Measurements from ENCODE around the gene ATP10B. TPM values are rescaled to one million over a fixed set of nuclear protein-coding genes. Genes with fewer than 3 reads are reported as not detected.

ATP10B gene
- polyA plus RNA-seq, 1 of the 3 experiments (the other 2 are of a cell fraction) = not detected

- Histone ChIP-seq H4K20me1 (ENCODE audit: insufficient read depth) (no peaks in the 10 kb centered on the region), H3K4me3 (ENCODE audit: low read depth in 2 of 2, low read length in 1 of 2) (no peak overlapping the region), H3K79me2 (ENCODE audit: insufficient read depth) (no peaks in the 10 kb centered on the region), H2AFZ (ENCODE audit: low read depth) (no peak overlapping the region), H3K27me3 (ENCODE audit: insufficient read depth) (no peaks in the 10 kb centered on the region; the same call in 1 of the 2 replicates), H3F3A (replicated peaks; ENCODE audit: insufficient read depth) (no peaks in the 10 kb centered on the region), H3K9me2 (no peaks in the 10 kb centered on the region), H3K4me2 (no peak overlapping the region), H3K9me3 (no peaks in the 10 kb centered on the region), H3K4me1 (ENCODE audit: control insufficient read depth in 1 of 2, insufficient read depth in 2 of 2, low read depth in 1 of 2, low read length in 1 of 2) (no peaks in the 10 kb centered on the region), H3K36me3 (replicated peaks in 1 of 2; ENCODE audit: control insufficient read depth in 1 of 2, insufficient read depth in 2 of 2, low read length in 1 of 2) (no peaks in the 10 kb centered on the region), H3K27ac (ENCODE audit: low read depth in 2 of 2, low read length in 1 of 2) (no peak overlapping the region), H3K9ac (no peak overlapping the region)
- TF ChIP-seq MAX (IDR thresholded peaks at IDR 0.05; ENCODE audit: low read depth) = no peak
- TF ChIP-seq SIN3A (IDR thresholded peaks at IDR 0.05; ENCODE audit: borderline replicate concordance, low read depth, low read length) = no peak
- TF ChIP-seq YY1 (IDR thresholded peaks at IDR 0.05; ENCODE audit: low read depth) = no peak
- no peak for TF ChIP-seq CHD2 (IDR thresholded peaks at IDR 0.05; ENCODE audit: low read length, partially characterized antibody)
- no peak for TF ChIP-seq NRF1 (IDR thresholded peaks at IDR 0.05; ENCODE audit: low read depth, low read length)
- no peak for TF ChIP-seq RXRA (IDR thresholded peaks at IDR 0.05; ENCODE audit: borderline replicate concordance, low read depth)
- TF ChIP-seq TCF12 (IDR thresholded peaks at IDR 0.05) = no peak
- no peak for TF ChIP-seq POLR2AphosphoS5 (IDR thresholded peaks at IDR 0.05; ENCODE audit: low read depth, low read length)
- TF ChIP-seq, protein P1, sequence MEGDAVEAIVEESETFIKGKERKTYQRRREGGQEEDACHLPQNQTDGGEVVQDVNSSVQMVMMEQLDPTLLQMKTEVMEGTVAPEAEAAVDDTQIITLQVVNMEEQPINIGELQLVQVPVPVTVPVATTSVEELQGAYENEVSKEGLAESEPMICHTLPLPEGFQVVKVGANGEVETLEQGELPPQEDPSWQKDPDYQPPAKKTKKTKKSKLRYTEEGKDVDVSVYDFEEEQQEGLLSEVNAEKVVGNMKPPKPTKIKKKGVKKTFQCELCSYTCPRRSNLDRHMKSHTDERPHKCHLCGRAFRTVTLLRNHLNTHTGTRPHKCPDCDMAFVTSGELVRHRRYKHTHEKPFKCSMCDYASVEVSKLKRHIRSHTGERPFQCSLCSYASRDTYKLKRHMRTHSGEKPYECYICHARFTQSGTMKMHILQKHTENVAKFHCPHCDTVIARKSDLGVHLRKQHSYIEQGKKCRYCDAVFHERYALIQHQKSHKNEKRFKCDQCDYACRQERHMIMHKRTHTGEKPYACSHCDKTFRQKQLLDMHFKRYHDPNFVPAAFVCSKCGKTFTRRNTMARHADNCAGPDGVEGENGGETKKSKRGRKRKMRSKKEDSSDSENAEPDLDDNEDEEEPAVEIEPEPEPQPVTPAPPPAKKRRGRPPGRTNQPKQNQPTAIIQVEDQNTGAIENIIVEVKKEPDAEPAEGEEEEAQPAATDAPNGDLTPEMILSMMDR (IDR thresholded peaks at IDR 0.05) = no peak
- TF ChIP-seq, protein P2, sequence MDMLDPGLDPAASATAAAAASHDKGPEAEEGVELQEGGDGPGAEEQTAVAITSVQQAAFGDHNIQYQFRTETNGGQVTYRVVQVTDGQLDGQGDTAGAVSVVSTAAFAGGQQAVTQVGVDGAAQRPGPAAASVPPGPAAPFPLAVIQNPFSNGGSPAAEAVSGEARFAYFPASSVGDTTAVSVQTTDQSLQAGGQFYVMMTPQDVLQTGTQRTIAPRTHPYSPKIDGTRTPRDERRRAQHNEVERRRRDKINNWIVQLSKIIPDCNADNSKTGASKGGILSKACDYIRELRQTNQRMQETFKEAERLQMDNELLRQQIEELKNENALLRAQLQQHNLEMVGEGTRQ (IDR thresholded peaks at IDR 0.05; ENCODE audit: borderline replicate concordance, low read depth, low read length) = no peak
- TF ChIP-seq JUND (IDR thresholded peaks at IDR 0.05) = no peak
- TF ChIP-seq IRF3 (IDR thresholded peaks at IDR 0.05; ENCODE audit: low read depth, low read length) = no peak
- no peak for TF ChIP-seq GABPA (IDR thresholded peaks at IDR 0.05; ENCODE audit: low read depth)
- no peak for TF ChIP-seq GATA2 (CRISPR knock-in tag; IDR thresholded peaks at IDR 0.05)
- ChIA-PET POLR2A (no interaction called here), CTCF (no interaction called here)
- WGBS (ENCODE audit: low lambda C conversion rate) = 4% methylated on average over 1 of the region's 1 CpG
- DNase-seq = no peak
Measured at GRCh38 chr5:160539431-160539830, 312.6 kb downstream of the ATP10B start.

- Histone ChIP-seq H3K79me2 (ENCODE audit: insufficient read depth) (no peaks in the 10 kb centered on the region), H3F3A (replicated peaks; ENCODE audit: insufficient read depth) (no peaks in the 10 kb centered on the region), H3K9me2 (no peaks in the 10 kb centered on the region), H3K9me3 (no peaks in the 10 kb centered on the region), H3K27me3 (ENCODE audit: insufficient read depth) (no peaks in the 10 kb centered on the region; the same call in 1 of the 2 replicates), H2AFZ (ENCODE audit: low read depth) (no peak overlapping the region), H3K27ac (ENCODE audit: low read depth in 2 of 2, low read length in 1 of 2) (no peak overlapping the region), H3K4me1 (ENCODE audit: control insufficient read depth in 1 of 2, insufficient read depth in 2 of 2, low read depth in 1 of 2, low read length in 1 of 2) (no peaks in the 10 kb centered on the region), H3K36me3 (replicated peaks in 1 of 2; ENCODE audit: control insufficient read depth in 1 of 2, insufficient read depth in 2 of 2, low read length in 1 of 2) (no peaks in the 10 kb centered on the region), H3K4me3 (ENCODE audit: low read depth in 2 of 2, low read length in 1 of 2) (no peak overlapping the region), H3K9ac (no peak overlapping the region), H4K20me1 (ENCODE audit: insufficient read depth) (no peaks in the 10 kb centered on the region), H3K4me2 (no peak overlapping the region)
- WGBS (ENCODE audit: low lambda C conversion rate) = 48% methylated on average over 4 of the region's 4 CpGs
- ChIA-PET CTCF (interaction anchor here (1.0 kb wide), 1 partner anchor 30 kb away, joined by 3 read pairs; no protein-coding TSS in a partner anchor), POLR2A (no interaction called here)
- DNase-seq = no peak
- TF ChIP-seq POLR2AphosphoS5 (IDR thresholded peaks at IDR 0.05; ENCODE audit: low read depth, low read length) (no peak), MEF2A (IDR thresholded peaks at IDR 0.05; ENCODE audit: borderline replicate concordance, low read depth) (no peak), EP300 (IDR thresholded peaks at IDR 0.05; ENCODE audit: borderline replicate concordance in 1 of 2, low read depth in 1 of 2, low read length in 1 of 2) (no peak), RCOR1 (IDR thresholded peaks at IDR 0.05; ENCODE audit: low read length) (no peak), GATA2 (CRISPR knock-in tag; IDR thresholded peaks at IDR 0.05) (no peak)
- TF ChIP-seq, protein P1 (IDR thresholded peaks at IDR 0.05) = no peak
- TF ChIP-seq, protein P3, sequence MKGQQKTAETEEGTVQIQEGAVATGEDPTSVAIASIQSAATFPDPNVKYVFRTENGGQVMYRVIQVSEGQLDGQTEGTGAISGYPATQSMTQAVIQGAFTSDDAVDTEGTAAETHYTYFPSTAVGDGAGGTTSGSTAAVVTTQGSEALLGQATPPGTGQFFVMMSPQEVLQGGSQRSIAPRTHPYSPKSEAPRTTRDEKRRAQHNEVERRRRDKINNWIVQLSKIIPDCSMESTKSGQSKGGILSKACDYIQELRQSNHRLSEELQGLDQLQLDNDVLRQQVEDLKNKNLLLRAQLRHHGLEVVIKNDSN (IDR thresholded peaks at IDR 0.05; ENCODE audit: borderline replicate concordance, low read depth) = no peak
- TF ChIP-seq, protein P2 (IDR thresholded peaks at IDR 0.05; ENCODE audit: borderline replicate concordance, low read depth, low read length) = no peak
Measured at GRCh38 chr5:160537940-160538339, 314.1 kb downstream of the ATP10B start.

Measured in SK-N-SH (cell line).